ENCODE results near the gene RGS6. TPM values are rescaled to one million over a fixed set of nuclear protein-coding genes. Genes with fewer than 3 reads are reported as not detected.

Gene RGS6
- polyA plus RNA-seq, 3 donors: not detected

GRCh38 chr14:72142328-72142727 is 210.1 kb downstream of the RGS6 start:
- no peak overlapping the region for H3K27ac Mint-ChIP-seq

GRCh38 chr14:72146241-72146640 is 214.0 kb downstream of the RGS6 start:
- H3K27me3 Mint-ChIP-seq (ENCODE audit: low read depth in 3 of 3): peaks cover 0 to 1% (median 0%) of the 10 kb centered on the region in 3 donors
- no peak overlapping the region for H3K27ac ChIP-seq (ENCODE audit: low read depth in 1 of 2, low read length in 2 of 2)

More at GRCh38 chr14:72142328-72142727, 210.1 kb downstream of the RGS6 start:
- no peak overlapping the region for H3K27ac ChIP-seq (ENCODE audit: low read depth in 1 of 2, low read length in 2 of 2)
- no peaks in the 10 kb centered on the region for H4K20me1 ChIP-seq (ENCODE audit: insufficient read depth, low read length)
- no peak overlapping the region for H3K4me2 ChIP-seq (replicated peaks; ENCODE audit: extremely low read depth, low read length, poor library complexity, severe bottlenecking)
- H3K4me1 ChIP-seq (ENCODE audit: control insufficient read depth in 1 of 2, insufficient read depth in 2 of 2, low read length in 2 of 2): no peaks in the 10 kb centered on the region
- intact Hi-C loops (cut with micrococcal nuclease): no loop called here
- H3K27me3 ChIP-seq (ENCODE audit: control insufficient read depth in 2 of 2, insufficient read depth in 2 of 2, low read length in 2 of 2): no peaks in the 10 kb centered on the region
- H3K9me3 Mint-ChIP-seq: peaks cover 0 to 5% (median 2%) of the 10 kb centered on the region in 7 donors
- H3K9ac ChIP-seq (ENCODE audit: insufficient read depth, low read length, poor library complexity, severe bottlenecking): no peak overlapping the region
- H3K27me3 Mint-ChIP-seq (ENCODE audit: low read depth in 3 of 3): no peaks in the 10 kb centered on the region
- H3K36me3 ChIP-seq (replicated peaks in 1 of 2; ENCODE audit: control insufficient read depth in 1 of 2, insufficient read depth in 2 of 2, low read length in 2 of 2): no peaks in the 10 kb centered on the region
- DNase-seq: no peak
- H3K36me3 Mint-ChIP-seq: no peaks in the 10 kb centered on the region
- no peak for TF ChIP-seq CTCF (IDR thresholded peaks at IDR 0.05)
- no peaks in the 10 kb centered on the region for H3K4me1 Mint-ChIP-seq
- no peaks in the 10 kb centered on the region for H3K79me2 ChIP-seq (ENCODE audit: insufficient read depth, low read length)
- H3K4me3 ChIP-seq (replicated peaks in 1 of 3; ENCODE audit: low read depth in 2 of 3, low read length in 3 of 3): no peak overlapping the region
- 100% methylated on average over 2 of the region's 2 CpGs for WGBS (ENCODE audit: insufficient coverage)
- no peak overlapping the region for H2AFZ ChIP-seq (ENCODE audit: insufficient read depth, low read depth, low read length, poor library complexity, severe bottlenecking)
- no peaks in the 10 kb centered on the region for H3K9me3 ChIP-seq (replicated peaks in 1 of 2; ENCODE audit: control insufficient read depth in 1 of 2, insufficient read depth in 1 of 2, low read length in 2 of 2)
- H3K4me3 Mint-ChIP-seq: no peak overlapping the region

More at GRCh38 chr14:72146241-72146640, 214.0 kb downstream of the RGS6 start:
- Histone ChIP-seq H3K9ac (ENCODE audit: insufficient read depth, low read length, poor library complexity, severe bottlenecking) (no peak overlapping the region), H3K36me3 (replicated peaks in 1 of 2; ENCODE audit: control insufficient read depth in 1 of 2, insufficient read depth in 2 of 2, low read length in 2 of 2) (no peaks in the 10 kb centered on the region), H4K20me1 (ENCODE audit: insufficient read depth, low read length) (no peaks in the 10 kb centered on the region), H2AFZ (ENCODE audit: insufficient read depth, low read depth, low read length, poor library complexity, severe bottlenecking) (no peak overlapping the region), H3K79me2 (ENCODE audit: insufficient read depth, low read length) (no peaks in the 10 kb centered on the region), H3K27me3 (ENCODE audit: control insufficient read depth in 2 of 2, insufficient read depth in 2 of 2, low read length in 2 of 2) (no peaks in the 10 kb centered on the region), H3K9me3 (replicated peaks in 1 of 2; ENCODE audit: control insufficient read depth in 1 of 2, insufficient read depth in 1 of 2, low read length in 2 of 2) (no peaks in the 10 kb centered on the region), H3K4me3 (replicated peaks in 1 of 3; ENCODE audit: low read depth in 2 of 3, low read length in 3 of 3) (no peak overlapping the region), H3K4me2 (replicated peaks; ENCODE audit: extremely low read depth, low read length, poor library complexity, severe bottlenecking) (no peak overlapping the region), H3K4me1 (ENCODE audit: control insufficient read depth in 1 of 2, insufficient read depth in 2 of 2, low read length in 2 of 2) (no peaks in the 10 kb centered on the region)
- intact Hi-C loops (cut with micrococcal nuclease): no loop called here
- H3K27ac Mint-ChIP-seq: no peak overlapping the region
- no peaks in the 10 kb centered on the region for H3K36me3 Mint-ChIP-seq
- no peaks in the 10 kb centered on the region for H3K4me1 Mint-ChIP-seq
- H3K9me3 Mint-ChIP-seq: peaks cover 1 to 16% (median 7%) of the 10 kb centered on the region in 7 donors
- no peak for DNase-seq
- TF ChIP-seq CTCF (IDR thresholded peaks at IDR 0.05): no peak
- no peak overlapping the region for H3K4me3 Mint-ChIP-seq
